Prostate gland (tissue), 2 donors: ENCODE results near the gene ELAPOR1.

Source experiments
- CTCF ChIP-seq, 4 experiments: fragments of 200-600 bp in 2 of 4; fragments of 450-650 bp in 2 of 4; sonication (generic) in 2 of 4; IDR thresholded peaks; 1 replicate in 3 of 4; 2 replicates in 1 of 4; pipeline ENCODE4 v1.5.1; 2016 to 2019; ENCODE audit warnings: antibody characterized with exemption in 4 of 4, mild to moderate bottlenecking in 2 of 4, moderate library complexity in 2 of 4
- POLR2A ChIP-seq: fragments of 450-650 bp; IDR thresholded peaks from one replicate; pipeline ENCODE4 v1.6.1; 2016; ENCODE audit warnings: antibody characterized with exemption, mild to moderate bottlenecking
- POLR2AphosphoS5 ChIP-seq: sonication (generic); formaldehyde crosslinking; IDR thresholded peaks from one replicate; pipeline ENCODE4 v1.6.1; 2017; ENCODE audit warnings: antibody characterized with exemption

GRCh38 chr1:109107785-109108184 is 6.1 kb upstream of the ELAPOR1 start:
- TF ChIP-seq POLR2A (no peak), CTCF (IDR thresholded peaks at IDR 0.05) (no peak), POLR2AphosphoS5 (no peak)
